GM04504 (cell line): ENCODE measurements around the gene INPP1.

Source experiments
- DNase-seq: peaks from one replicate; pipeline ENCODE4 v3.0.0-alpha.2; 2012; ENCODE audit warnings: low read depth

The INPP1 gene

DNA sequence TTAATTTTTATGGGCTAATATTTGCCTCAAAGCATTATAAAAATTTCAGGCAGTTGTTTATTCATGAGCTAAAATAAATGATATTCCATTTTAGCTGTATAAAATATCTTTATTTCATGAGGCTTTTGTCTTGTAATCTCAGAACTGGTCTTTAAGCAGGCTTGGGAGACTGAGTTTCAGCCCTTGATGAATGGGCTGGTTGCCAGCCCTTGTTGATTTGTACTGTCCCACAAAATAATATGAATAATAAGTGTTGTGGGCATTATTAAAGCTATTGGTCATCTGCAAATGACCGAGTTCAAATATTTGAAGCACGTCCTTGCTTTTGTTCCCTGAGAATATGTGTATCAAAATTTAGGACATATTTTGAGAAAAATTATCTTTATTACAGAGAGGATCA lies 18.2 kb downstream of the INPP1 start:
- DNase-seq = no peak

DNA sequence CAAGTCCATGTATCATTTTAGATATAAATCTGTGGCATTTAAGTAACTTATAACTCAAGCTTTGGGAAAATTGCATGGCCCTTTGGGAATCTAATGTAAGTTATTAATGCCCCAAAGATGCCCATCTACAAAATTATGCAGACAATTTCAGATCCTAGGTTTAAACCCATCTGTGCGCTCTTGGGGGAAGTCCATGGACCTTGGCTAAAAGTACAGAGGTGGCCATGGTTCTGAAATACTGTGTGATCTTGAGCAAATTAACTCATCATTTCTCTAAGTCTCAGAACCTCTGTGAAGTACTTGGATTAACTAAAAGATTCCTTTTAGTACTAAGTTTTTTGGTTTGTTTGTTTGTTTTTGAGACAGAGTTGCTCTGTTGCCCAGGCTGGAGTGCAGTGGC lies 19.5 kb downstream of the INPP1 start:
- no peak for DNase-seq

DNA sequence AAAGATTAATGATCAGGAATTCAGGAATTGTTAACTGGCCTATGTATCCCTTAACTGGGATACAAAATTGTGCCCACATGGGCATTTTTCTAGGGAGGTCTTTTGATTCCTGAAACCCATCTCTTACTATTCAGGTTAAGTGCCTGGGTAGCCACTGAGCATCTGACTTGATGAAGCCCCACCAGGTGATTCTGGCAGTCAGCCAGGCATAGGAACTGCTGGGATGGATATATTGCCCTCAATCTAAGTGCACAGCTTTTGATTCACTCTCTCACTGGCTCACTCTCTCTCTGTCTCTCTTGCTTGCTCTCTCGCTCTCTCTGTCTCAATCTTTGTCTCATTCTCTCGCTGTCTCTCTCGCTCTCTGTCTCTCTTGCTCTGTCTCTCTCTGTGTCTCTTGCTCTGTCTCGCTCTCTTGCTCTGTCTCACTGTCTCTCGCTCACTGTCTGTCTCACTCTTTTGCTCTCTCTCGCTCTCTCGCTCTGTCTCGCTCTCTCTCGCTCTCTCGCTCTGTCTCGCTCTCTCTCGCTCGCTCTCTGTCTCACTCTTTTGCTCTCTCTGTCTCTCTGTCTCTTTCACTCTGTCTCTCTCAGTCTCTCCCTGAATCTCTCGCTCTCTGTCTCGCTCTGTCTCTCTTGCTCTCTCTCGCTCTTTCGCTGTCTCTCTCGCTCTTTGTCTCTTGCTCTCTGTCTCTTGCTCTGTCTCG lies 22.3 kb downstream of the INPP1 start:
- no peak for DNase-seq

DNA sequence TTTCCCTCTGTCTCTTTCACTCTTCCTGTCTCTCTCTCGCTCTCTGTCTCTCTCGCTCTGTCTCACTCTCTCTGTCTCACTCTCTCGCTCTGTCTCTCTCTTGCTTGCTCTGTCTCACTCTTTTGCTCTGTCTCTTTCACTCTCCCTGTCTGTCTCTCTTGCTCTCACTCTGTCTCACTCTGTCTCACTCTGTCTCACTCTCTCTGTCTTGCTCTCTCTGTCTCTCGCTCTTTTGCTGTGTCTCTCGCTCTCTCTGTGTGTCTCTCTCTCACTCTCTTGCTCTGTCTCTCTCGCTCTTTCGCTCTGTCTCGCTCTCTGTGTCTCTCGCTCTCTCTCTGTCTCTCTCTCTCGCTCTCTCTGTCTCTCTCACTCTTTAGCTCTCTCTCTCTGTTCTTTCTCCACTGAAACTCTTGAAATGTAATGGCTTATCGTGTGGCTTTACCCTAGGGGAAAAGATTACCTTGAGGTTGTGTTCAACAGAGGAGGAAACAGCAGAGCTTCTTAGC lies 22.9 kb downstream of the INPP1 start:
- DNase-seq = no peak

DNA sequence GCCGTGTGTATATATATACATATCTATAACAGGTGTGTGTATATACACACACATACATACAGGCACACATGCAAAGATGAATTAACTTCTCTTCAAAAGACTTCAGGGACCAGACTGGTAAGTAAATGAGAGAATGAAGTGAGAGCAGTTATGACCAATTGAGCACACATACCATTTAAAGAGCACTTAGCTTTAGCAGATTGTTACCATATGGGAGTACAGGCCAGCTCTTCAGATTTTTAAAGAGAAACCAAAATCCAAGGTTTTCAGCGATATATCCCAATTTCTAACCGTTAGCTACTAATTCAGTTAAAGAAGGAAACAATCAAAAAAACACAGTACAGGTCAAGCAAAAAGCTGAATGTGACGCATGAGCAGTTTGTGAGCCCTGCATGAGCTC lies 23.7 kb downstream of the INPP1 start:
- no peak for DNase-seq

DNA sequence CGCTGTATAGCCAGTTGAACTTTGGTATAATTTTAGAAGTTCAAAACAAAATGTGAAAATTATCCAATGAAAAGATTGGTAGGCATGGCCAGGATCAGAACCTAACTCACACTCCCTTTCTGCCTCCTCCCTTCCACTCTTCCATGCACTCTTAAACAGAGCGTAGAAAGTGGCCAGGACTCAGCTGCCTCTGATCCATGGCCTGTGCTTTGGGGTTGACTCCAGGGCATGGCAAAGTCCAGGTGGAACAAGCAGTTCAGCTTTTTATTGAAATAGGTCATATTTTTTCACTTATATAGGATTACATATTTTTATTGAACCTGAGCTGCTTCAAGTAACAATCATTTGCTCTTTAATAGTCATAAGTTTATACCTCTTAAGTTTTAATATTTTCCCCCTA lies 26.2 kb downstream of the INPP1 start:
- DNase-seq = no peak

DNA sequence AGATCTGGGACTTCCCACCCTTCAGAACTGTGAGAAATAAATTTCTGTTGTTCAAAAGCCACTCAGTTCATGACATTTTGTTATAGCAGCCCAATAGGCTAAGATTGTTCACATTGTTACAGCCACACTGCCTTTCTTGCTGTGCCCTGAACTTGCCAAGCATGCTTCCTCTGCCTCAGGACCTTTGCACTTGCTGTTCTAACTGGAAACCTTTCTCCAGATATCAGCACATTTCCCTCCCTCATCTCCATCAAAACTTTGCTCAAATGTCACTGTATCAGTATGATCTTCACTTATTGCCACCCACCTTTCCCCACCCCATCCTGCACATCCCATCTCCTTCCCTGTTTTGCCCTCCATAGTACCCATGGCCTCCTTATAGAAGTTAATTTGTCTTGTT lies 32.7 kb downstream of the INPP1 start:
- no peak for DNase-seq

DNA sequence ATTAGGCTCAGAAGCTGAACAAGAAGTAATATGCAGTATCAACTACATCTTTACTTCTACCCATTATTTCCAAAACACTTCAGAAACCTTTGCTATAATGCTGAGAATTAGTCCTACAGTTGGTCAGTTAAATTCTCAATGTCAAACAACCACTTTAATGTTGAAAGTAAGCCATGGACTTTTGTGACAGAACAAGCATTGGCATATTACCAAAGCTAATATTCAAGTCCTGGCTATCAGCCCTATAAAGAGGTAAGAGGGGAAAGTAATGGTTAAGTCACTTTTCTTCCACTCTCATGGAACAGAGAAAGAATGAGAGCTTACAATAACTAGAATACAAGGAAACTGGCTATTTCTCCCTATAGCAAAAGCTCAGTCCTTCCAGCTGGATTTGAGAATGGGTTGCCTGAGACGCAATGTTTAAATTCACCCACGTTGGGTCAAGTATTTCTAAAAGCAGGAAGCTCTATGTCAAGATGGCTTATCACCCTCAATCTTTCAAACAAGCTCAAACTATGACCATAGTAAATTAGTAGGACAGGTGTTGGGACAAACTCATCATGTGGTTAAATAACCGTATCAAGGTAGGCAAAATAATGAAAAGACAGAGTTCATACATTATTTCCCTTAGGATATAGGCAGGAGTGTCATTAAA lies 33.3 kb downstream of the INPP1 start:
- DNase-seq = no peak

DNA sequence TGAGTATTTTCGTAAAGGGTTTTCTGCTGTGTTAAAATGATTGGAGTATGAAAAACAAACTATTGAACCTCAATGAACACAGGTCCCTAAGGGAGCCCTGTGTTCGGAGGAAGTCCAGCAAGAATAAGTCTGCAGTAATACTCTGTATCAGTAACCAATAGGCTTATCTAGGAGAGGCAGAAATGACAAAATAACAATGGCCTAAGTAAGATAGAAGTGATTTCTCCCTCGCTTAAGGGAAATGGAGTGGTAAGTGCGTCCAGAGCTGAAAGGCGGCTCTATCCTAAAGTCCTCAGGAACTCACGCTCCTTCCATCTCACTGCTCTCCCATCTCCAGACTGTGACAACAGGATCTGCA lies 35.5 kb downstream of the INPP1 start:
- no peak for DNase-seq

DNA sequence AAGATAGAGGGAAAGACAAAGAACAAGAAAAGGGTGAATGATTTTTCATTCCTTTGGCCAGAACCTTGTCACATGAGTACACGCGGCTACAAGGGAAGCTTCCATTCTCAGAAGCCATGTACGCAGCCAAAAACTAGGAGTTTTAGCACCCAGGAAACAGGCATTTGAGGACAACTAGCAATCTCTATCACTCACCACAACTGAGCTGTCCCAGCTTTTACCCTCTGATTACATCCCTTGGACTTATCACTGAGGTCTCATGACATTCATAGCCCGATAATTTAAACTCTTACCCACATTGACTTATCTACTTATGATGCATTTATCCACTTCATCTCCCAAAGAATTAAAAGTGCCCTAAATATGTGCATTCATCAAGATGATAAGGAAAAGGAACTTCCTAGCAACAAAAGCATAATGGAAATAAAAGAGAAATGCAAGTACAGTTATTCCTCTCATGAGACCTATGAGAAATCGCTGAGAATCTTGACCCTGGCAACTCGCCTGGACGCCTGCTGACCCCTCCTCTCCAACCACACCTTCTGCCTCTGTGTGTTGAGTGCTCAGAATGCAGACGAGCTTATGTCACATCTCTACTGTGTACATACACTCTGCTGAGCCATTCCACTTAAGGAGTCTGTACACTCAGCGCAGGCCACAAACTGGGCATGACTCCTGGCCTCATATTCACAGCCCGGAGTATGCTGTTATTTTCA lies 36.0 kb downstream of the INPP1 start:
- DNase-seq = no peak

DNA sequence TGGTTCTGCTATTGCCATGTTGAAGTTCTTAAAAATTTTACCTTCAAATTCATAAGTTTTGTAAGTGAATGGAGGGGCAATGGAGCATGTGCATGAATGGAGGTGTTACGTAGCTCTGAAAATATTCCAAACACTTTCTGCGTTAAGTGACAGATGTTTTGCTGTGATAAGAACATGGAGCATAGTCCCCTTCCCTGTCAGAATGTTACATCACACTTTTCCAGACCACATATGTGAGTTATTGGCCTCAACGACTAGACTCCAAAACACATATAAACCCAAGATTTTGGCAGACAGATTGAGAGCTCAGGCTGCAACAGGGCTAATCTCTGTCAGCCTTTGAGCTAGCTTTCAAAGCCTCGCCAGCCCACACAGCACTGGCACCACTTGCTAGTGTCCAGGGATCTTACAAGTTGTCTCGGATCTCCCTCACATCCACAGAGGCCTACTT lies 37.6 kb downstream of the INPP1 start:
- no peak for DNase-seq

DNA sequence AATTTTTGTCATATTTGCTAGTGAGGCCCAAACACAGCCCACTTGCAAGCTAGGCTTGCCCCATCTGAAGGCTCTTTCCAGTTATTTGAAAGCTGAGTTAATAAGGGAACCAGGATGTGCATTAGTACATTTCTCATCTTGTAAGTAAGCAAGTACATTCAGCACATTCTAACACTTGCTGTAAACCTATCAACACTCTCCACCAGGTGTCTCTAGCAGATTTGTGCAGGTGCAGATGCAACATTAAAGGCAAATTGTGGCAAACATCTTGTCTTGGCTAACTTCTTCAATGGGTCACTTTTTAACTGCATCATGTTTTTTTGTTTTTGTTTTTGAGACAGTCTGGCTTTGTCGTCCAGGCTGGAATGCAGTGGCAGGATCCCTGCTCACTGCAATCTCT lies 39.5 kb downstream of the INPP1 start:
- no peak for DNase-seq

DNA sequence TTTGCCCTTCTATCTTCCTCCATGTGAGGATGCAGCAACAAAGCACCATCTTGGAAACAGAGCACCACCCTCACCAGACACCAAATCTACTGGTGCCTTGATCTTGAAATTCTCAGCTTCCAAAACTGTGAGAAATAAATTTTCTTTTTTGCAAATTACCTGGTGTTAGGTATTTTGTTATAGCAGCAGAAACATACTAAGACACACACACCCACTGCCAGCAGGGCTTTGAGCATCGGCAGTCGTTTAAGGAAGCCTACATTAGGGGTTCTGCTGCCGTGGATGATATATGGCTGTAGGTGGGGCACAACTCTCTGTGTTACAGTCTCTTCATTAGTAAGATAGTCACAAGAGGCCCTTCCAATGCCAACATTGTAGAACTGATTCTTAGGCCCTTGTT lies 44.0 kb downstream of the INPP1 start:
- no peak for DNase-seq

DNA sequence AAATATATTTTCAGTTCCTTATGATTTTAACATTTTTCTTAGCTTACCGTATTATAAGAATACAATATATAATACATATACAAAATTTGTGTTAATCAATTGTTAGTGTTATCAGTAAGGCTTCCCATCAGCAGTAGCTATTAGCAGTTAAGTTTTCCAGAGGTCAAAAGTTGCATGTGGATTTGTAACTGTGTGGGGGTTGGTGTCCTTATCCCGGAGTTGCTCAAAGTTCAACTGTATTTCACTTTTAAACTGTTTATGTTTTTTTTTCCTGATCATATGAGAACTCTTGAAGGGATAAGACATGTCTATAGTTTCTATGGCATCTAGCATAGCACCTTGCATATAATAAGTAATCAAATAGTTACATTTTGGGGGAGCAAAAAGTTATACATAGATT lies 52.9 kb downstream of the INPP1 start:
- no peak for DNase-seq

DNA sequence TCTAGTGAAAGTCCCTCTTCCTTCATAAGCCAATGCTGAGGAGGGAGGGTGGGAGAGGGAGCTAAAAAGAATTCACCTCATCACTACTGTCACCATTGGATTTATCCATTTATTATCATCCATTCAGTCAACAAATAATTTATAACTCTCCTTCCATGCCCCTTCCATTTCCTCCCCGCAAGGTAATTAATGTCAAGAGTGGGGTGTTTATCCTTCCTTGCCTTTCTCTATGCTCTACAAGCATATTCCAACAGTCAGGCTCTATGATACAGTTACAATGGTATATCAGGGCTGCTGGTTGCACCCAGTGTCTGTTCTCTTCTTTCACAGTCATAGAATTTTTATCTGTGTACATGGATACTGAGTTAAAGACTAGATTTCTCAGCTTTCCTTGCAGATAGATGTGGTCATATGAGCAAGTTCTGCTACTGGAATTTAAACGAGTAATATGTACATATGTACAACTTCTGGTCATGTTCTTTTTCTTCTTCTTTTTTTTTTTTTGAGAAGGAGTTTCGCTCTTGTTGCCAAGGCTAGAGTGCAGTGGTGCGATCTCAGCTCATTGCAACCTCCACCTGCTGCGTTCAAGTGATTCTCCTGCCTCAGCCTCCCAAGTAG lies 59.7 kb downstream of the INPP1 start:
- DNase-seq = no peak

DNA sequence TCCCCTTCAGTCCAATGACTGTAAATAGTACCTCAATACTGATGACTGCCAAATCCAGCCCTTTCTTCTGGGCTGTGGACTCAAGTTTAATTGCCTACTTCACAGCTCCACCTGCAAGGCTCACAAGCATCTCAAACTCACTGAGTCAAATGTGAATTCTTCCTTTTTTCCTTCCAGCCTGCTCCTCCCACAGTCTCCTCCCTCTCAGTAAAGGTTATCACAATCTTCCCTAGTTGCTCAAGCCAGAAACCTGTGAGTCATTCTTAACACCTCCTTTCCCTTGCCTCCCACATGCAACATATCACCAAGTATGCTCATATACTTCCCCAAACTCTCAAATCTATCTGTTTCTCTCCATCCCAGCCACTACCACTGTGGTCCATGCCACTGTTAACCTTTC lies 61.1 kb downstream of the INPP1 start:
- no peak for DNase-seq

DNA sequence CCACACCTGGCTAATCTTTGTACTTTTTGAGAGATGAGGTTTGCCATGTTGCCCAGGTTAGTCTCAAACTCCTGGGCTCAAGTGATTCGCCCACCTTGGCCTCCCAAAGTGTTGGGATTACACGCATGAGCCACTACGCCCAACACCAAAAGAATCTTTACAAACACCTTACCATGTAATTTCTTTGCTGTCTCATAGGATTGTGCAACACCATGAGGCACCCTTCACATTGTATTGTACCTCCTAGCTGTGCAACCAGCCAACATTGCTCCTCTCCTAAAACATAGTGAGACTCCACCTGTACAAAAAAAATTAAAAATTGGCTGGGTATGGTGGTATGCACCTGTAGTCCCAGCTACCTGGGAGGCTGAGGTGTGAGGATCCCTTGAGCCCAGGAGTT lies 61.7 kb downstream of the INPP1 start:
- DNase-seq = no peak

DNA sequence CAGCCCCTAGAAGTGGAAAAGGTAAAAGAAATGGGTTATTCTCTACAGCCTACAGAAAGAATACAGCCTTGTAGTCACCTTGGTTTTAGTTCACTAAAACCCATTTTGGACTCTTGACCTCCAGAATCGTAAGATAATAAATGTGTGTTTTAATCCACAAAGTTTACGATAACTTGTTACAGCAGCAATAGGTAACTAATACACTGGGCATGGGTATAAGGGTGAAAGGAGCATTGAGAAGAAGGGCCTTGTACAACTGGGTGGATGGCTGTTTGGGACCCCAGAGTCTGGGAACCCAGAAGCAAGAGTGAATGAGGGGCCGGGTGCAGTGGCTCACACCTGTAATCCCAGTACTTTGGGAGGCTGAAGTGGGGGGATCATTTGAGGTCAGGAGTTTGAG lies 62.6 kb downstream of the INPP1 start:
- DNase-seq = no peak

DNA sequence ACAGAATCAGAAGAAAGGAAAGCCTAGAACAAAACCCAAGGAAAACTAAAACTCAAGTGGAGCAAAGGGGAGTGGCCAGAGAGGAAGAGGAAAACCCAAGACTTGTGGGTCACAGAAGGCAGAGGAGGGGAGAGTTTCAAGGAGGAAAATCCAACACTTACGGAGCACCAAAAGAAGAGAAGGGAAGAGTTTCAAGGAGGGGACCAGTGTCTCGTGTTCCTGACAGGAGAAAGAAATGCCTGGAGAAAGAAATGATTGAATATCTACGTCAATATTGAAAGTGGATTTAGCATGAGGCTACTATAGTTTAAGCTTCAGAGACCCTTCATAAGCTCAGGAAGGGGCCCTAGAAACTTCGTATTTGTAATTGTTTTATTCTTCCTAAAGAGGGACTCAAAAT lies 63.4 kb downstream of the INPP1 start:
- DNase-seq = no peak

DNA sequence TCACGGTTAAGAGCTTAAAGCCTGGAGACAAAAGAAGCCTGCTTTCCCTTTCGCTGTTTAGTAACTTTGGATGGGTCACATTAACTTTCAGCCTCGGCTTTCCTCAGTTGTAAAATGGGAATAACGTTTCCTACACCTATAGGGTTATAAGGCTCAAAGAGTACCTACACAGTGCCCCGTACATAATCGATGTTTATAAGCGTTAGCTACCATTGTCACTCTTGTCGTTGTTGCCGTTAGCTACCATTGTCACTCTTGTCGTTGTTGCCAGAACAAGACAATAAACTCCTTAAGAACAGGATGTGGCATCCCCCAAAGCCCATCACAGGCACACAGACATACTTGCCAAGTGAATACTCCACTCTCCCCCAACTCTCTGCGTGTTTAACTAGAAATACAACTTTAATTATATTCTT lies 63.9 kb downstream of the INPP1 start:
- DNase-seq = no peak

DNA sequence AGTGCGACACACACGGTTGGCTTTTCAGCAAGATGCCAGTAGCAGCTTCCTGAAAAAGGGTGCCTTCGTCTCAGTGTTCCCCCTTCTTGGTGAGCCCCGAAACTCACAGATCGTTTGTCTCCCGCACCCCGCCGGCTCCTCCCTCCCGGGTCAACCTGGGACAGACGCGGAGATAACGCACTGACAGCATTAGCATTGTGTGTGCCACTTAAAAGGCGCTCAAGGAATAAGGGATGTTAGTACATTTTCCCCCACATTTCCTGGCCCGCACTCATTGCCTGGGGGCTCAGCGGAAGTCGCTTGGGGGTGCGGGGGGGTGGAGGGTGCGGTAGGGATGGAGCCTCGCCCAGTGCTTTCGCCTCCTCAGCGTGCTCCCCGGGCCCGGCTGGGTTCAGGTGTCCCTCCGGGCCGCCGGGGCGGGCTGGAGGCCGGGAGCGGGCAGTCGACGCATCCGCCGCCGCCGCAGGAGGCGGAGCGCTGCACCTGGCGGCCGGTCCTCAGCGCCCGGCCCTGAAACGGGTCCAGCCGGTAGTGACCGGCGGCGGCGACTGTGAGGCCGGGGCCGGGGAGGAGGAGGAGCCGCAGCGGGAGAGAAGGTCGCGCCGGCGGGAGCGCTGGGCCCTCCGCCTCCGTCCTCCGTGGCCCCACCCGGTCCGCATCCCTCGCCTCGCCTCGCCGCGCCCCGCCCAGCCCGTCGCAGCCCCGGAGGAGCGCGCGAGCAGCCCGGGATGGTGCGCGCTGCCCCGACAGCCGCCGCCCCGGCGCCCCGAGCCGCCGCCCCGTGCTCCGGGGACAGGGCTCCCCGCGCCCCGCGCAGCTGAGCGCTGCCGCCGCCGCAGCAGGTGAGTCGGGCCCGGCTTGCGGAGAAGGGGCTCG lies 64.5 kb downstream of the INPP1 start, which contains the start of gene MFSD6:
TSS of gene MFSD6 (plus strand) at position 694 of the 876 bp plus-strand sequence. CDS start 27,675 bp downstream, outside the sequence.
- no peak for DNase-seq
